C4-2B (cell line): ENCODE measurements around the gene POU6F2.

ENCODE experiments used
- H3K27ac ChIP-seq: fragments of 450-650 bp; 2 replicates; pipeline ENCODE4 v1.5.1; 2017
- CTCF ChIP-seq: fragments of 450-650 bp; conservative IDR thresholded peaks from 2 replicates; pipeline ENCODE4 v1.5.1; 2017; ENCODE audit warnings: mild to moderate bottlenecking
- ZFX ChIP-seq: fragments of 450-650 bp; IDR thresholded peaks from 2 replicates; pipeline ENCODE4 v1.6.1; 2017

The POU6F2 gene

GRCh38 chr7:39195967-39196366, 218.3 kb downstream of the POU6F2 start:
- no peak overlapping the region for H3K27ac ChIP-seq
- TF ChIP-seq ZFX (no peak), CTCF (no peak)

- TF ChIP-seq ZFX: no peak
- no peak for TF ChIP-seq CTCF
- no peak overlapping the region for H3K27ac ChIP-seq
Measured at GRCh38 chr7:39197831-39198230, 220.1 kb downstream of the POU6F2 start.

- no peak overlapping the region for H3K27ac ChIP-seq
- TF ChIP-seq CTCF (no peak), ZFX (no peak)
Measured at GRCh38 chr7:39198556-39198955, 220.8 kb downstream of the POU6F2 start.

GRCh38 chr7:39199006-39199405, 221.3 kb downstream of the POU6F2 start:
- no peak overlapping the region for H3K27ac ChIP-seq
- TF ChIP-seq ZFX (no peak), CTCF (no peak)

- no peak for TF ChIP-seq ZFX
- no peak overlapping the region for H3K27ac ChIP-seq
Measured at GRCh38 chr7:39199951-39200350, 222.2 kb downstream of the POU6F2 start.

- TF ChIP-seq CTCF (no peak), ZFX (no peak)
- H3K27ac ChIP-seq: no peak overlapping the region
Measured at GRCh38 chr7:39202041-39202440, 224.3 kb downstream of the POU6F2 start.

- H3K27ac ChIP-seq: no peak overlapping the region
- TF ChIP-seq ZFX: no peak
- TF ChIP-seq CTCF: no peak
Measured at GRCh38 chr7:39210362-39210761, 232.7 kb downstream of the POU6F2 start.

GRCh38 chr7:39211581-39211980, 233.9 kb downstream of the POU6F2 start:
- TF ChIP-seq ZFX (no peak), CTCF (no peak)
- no peak overlapping the region for H3K27ac ChIP-seq
